ENCODE results near the gene PLEKHJ1.

The PLEKHJ1 gene

GRCh38 chr19:2249880-2250765 lies 14.0 kb upstream of the PLEKHJ1 start:
- DNase-seq (ENCODE audit: insufficient read length, low spot score), result no peak
- no peak for FAIRE-seq

- DNase-seq (ENCODE audit: insufficient read length, low spot score) (no peak), FAIRE-seq (no peak)
Measured at GRCh38 chr19:2249010-2249866, 13.1 kb upstream of the PLEKHJ1 start, which contains the start of gene AMH. Gene AMH (plus strand): TSS chr19:2249323. CDS start chr19:2249333, 10 bp downstream.

GRCh38 chr19:2248136-2249009 lies 12.2 kb upstream of the PLEKHJ1 start:
- FAIRE-seq (no peak), DNase-seq (ENCODE audit: insufficient read length, low spot score) (no peak)

GRCh38 chr19:2247433-2248101 lies 11.4 kb upstream of the PLEKHJ1 start:
- DNase-seq (ENCODE audit: insufficient read length, low spot score), result no peak
- no peak for FAIRE-seq

- FAIRE-seq (no peak), DNase-seq (ENCODE audit: insufficient read length, low spot score) (no peak)
Measured at GRCh38 chr19:2246801-2247361, 10.8 kb upstream of the PLEKHJ1 start.

- no peak for FAIRE-seq
- DNase-seq (ENCODE audit: insufficient read length, low spot score), result no peak
Measured at GRCh38 chr19:2246014-2246620, 10.0 kb upstream of the PLEKHJ1 start.

GRCh38 chr19:2245273-2245672 lies 9.1 kb upstream of the PLEKHJ1 start:
- DNase-seq (ENCODE audit: insufficient read length, low spot score), result no peak
- no peak for FAIRE-seq

GRCh38 chr19:2244486-2244885 lies 8.4 kb upstream of the PLEKHJ1 start:
- no peak for FAIRE-seq

GRCh38 chr19:2244125-2244411 lies 7.9 kb upstream of the PLEKHJ1 start:
- FAIRE-seq (no peak), DNase-seq (ENCODE audit: insufficient read length, low spot score) (no peak)

More at GRCh38 chr19:2244486-2244885, 8.4 kb upstream of the PLEKHJ1 start:
- no peak for DNase-seq (ENCODE audit: insufficient read length, low spot score)

- no peak for FAIRE-seq
Measured at GRCh38 chr19:2243274-2244124, 7.4 kb upstream of the PLEKHJ1 start.

GRCh38 chr19:2242816-2243215 lies 6.7 kb upstream of the PLEKHJ1 start:
- DNase-seq (ENCODE audit: insufficient read length, low spot score) (no peak), FAIRE-seq (no peak)

More at GRCh38 chr19:2243274-2244124, 7.4 kb upstream of the PLEKHJ1 start:
- no peak for DNase-seq (ENCODE audit: insufficient read length, low spot score)

- FAIRE-seq (no peak), DNase-seq (ENCODE audit: insufficient read length, low spot score) (no peak)
Measured at GRCh38 chr19:2242092-2242537, 6.0 kb upstream of the PLEKHJ1 start.

- no peak for DNase-seq (ENCODE audit: insufficient read length, low spot score)
- no peak for FAIRE-seq
Measured at GRCh38 chr19:2240881-2241760, 5.0 kb upstream of the PLEKHJ1 start.

- FAIRE-seq, result no peak
- DNase-seq (ENCODE audit: insufficient read length, low spot score), result no peak
Measured at GRCh38 chr19:2239771-2240770, 3.9 kb upstream of the PLEKHJ1 start.

- no peak for DNase-seq (ENCODE audit: insufficient read length, low spot score)
- FAIRE-seq, result no peak
Measured at GRCh38 chr19:2239173-2239572, 3.0 kb upstream of the PLEKHJ1 start.

GRCh38 chr19:2237869-2238153 lies 1.7 kb upstream of the PLEKHJ1 start:
- no peak for FAIRE-seq

More at GRCh38 chr19:2237869-2238153, 1.7 kb upstream of the PLEKHJ1 start:
- DNase-seq (ENCODE audit: insufficient read length, low spot score), result no peak
